T47D (cell line): ENCODE results near the gene FAM107A.
A peak's percentile ranks its signal among the peaks of the same experiment; 100 is the strongest.

Experiments used
- DNase-seq, 2 experiments: peaks; one replicate each; pipeline versions ENCODE4 v3.0.0 to v3.0.0-alpha.2; 2011 to 2012; ENCODE audit warnings: low read depth in 1 of 2, low spot score in 1 of 2
- JUND ChIP-seq: IDR thresholded peaks from 2 replicates; pipeline ENCODE4 v1.6.1; 2012; ENCODE audit warnings: low read depth
- in situ Hi-C: cut with HindIII; loops from 2 replicates; pipeline ENCODE4 v1.10.0; 2016; ENCODE audit warnings: low sequenced_read_pairs, low pct_unique_long_range_greater_than_20kb

FAM107A gene

DNA sequence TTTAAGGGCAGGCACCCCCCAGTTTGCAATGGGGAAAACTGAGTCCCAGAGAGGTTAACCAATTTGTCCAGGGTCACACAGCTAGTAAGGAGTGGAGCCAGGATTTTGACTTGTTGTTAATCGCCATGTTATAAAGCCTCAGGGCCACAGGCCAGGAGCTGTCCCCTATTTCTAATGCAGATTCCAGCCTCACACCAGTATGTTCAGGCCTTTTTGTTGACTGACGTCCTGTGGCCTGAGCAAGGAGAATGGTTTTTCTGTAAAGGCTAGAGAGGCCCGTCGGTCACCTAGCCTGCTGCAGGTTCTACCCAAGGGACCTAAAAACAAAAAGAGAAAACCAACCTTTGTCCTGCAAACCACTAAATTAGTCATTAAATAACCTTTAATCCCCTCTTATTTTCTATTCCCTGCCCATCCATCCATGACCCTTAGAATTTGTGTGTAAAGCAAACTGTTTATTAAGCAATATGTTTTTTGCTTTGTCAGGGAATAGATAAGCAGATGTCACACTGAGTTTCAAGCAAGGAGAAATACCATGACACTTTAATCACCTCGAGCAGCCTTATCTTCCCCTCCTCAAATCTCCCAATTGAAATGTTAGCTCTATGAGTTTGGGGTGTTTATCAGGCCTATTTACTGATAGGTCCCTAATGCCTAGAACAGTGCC, 54.3 kb downstream of the FAM107A start:
- DNase-seq: peak in 1 of 2 experiments; percentile 42
- in situ Hi-C loops: no loop called here
- no peak for TF ChIP-seq JUND

DNA sequence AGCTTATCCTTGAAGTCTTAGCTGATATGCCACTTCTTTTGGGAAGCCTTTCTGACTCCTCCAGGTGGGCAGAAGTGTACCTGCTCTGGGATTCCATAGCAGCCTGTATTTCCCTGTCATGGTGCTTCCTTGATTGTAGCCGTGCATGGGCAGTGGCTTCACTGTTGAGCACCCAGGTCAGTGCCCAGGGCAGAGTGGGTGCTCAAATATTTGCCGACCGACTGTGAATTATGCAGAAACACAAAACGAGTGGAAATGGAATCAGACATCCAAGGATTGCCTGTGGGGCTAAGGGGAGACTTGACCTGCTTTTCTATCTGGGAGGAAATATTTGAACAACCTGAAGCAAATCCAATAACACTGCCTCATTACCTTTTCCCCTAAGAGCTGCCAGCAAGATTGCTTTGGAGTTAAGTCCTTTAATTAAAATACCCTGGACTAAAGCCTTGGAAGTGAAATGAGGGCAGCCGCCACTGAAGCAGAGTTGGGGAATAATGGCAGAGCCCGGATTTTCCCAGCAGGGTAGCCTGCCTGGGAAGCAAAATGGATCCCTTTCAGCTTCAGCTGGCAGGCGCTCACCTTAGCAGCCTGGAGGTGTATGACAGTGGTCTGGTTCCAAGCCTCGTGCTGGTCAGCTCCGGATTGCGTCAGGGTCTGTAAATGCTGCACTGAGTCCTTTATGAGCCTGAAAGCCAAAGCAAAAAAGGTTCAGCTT, 55.1 kb downstream of the FAM107A start:
- DNase-seq: peak; percentile 25 to 97
- in situ Hi-C loops: no loop called here
- TF ChIP-seq JUND: peak; percentile 58; the same call in 1 of the 2 replicates

DNA sequence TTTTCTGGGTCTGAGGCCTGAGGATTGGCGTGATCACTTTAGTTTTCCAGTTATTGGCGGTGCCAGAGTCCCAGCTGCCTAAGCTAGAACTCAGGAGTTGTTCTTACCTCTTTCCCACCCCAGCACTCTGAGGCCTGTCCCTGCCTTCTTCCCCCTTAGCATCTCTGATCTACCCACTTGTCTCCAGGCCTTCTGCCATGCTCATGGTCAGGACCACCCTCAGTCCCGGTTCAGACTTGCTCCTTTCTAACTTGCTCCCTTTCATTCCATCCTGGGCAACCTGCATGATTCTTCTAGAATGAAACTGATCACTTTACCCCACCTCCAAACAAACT, 55.9 kb downstream of the FAM107A start:
- in situ Hi-C loops: no loop called here
- DNase-seq: no peak
- TF ChIP-seq JUND: no peak

DNA sequence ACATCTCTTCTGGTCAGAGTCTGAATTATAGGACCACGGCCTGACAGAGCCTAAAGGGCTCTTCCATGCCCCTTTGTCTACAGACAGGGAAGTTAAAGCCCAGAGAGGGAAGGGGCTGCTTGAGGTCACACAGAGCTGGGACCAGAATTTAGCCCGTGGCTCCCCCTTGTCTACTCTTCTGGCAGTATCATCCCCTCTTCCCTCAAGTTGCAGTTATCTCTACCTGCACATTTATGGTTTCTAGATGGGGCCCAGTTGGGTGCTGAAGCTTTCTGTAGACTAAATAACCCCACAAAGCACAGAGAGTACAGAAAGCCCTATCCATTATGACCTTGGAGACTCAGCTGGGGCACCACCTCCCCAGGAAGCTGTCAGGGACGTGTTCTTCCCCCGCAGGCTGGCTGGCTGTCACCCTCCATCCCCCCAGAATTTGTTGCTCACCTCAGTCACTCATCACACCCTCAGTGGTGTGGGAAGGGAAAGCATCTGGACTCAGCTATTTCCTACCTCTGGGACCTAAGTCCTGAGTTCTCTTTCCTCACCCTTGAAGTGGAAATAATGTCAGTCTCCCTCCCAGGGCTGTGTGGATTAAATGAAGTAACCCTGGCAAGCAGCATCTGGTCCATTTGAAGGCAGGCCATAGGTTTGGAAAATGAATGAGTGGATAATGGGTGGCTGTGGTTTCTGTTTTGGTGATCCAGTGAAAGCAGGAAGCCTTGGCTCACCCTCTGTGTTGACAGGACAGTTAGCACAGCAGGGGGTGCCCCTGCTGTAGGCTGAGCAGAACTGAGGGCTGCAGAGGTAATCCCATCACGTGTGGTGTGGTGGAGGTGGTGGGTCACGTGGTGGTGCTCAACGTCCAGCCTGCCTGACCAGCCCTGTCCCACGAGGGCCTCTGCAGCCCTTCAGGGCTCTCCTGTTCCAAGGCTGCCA, 56.5 kb downstream of the FAM107A start:
- no peak for TF ChIP-seq JUND
- peak in 1 of 2 experiments; percentile 84 for DNase-seq
- in situ Hi-C loops: no loop called here

DNA sequence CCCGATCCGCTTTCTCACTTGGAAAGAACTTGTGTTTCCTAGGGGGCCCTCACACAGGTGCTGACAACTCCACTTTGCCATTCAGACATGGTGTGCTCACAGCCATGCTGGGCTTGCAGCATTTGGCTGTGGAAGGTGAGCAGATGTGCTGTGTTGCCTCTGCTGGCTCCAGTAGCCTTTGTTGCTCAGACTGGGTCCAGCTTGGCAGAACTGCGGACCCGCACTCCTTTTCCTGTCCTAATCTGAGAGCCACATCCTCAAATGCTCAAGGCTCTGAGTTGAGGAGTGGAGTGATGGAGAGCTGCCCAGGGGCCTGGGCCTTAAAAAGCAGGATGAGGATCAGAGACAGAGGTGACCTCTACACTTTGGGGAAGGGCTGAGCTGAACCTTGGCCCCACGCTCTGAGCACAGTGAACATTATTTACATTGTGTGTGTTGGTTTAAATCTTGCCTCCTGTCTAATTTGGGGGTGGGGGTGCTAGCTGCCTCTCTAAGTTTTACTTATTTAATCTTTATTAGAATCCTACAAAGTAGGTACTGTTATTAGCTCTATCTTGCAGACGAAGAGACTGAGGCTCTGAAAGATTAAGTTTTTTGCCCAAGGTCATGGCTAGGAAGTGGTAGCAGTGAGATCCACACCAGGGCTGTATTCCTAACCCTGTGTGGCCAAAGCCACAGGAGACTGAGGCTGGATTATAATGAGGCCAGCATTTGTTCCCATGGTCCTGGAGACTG, 57.4 kb downstream of the FAM107A start:
- no peak for DNase-seq
- no peak for TF ChIP-seq JUND
- in situ Hi-C loops: no loop called here

DNA sequence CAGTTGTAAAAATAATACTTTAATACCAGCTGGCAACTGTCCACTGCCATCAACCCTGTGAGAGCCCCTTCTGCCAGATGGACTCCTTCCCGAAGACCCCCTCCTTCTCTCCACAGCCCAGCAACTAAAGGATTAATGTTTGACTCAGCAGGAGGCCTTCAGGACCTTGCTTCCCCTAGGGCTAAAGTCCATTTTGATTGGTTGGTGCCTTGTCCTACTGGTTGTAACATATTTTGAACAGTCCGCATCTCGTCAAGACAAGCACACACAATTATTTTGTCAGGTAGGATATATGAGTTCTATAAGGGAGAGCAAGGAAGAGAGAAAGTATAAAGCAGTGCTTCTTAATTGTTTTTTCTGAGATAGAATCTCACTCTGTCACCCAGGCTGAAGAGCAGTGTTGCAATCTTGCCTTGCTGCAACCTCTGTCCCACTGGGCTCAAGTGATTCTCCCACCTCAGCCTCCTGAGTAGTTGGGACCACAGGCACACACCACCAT, 58.9 kb downstream of the FAM107A start:
- no peak for TF ChIP-seq JUND
- in situ Hi-C loops: no loop called here
- peak in 1 of 2 experiments; percentile 77 for DNase-seq

DNA sequence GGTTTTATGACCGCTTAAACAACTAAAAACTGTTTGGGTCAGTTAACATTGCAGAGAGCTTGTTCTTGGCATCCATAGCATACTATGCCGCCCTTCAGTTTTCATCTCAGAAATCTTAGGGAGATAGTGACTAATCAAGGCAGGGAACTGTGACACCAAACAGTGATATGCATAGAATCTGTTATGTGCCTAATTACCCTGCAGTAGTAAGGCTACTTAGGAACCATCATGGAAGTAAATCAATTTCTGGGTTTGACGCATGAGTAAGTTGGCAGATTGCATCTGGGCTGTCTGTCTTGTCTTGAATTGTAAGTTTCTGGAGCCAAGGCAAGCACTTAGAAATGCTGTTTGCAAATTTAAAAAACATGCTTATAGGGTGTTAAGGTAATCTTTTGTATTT, 62.8 kb downstream of the FAM107A start:
- DNase-seq: no peak
- in situ Hi-C loops: no loop called here
- no peak for TF ChIP-seq JUND
